ENCODE data around the gene BRAP. TPM values are rescaled to one million over a fixed set of nuclear protein-coding genes. Genes with fewer than 3 reads are reported as not detected.

BRAP gene
- polyA plus RNA-seq, 1 donor (not counting 4 experiments of a cell fraction or from before 2014, with no cell fraction given): 19.5 TPM

- peaks cover 3% of the 10 kb centered on the region for H3K9me1 ChIP-seq (ENCODE audit: control insufficient read depth, extremely low read depth, insufficient read depth, low read length)
- H3K9me3 ChIP-seq (ENCODE audit: control insufficient read depth, low read depth, low read length): no peaks in the 10 kb centered on the region
- peak overlapping the region; percentile 94 for H3K4me2 ChIP-seq (ENCODE audit: control insufficient read depth, extremely low read depth, insufficient read depth, low read depth, low read length)
- FAIRE-seq (no peak), DNase-seq (ENCODE audit: low read depth, low spot score) (no peak)
- peaks cover 42% of the 10 kb centered on the region for H3K79me2 ChIP-seq (ENCODE audit: control insufficient read depth, insufficient read depth, low read length)
- peak overlapping the region; percentile 92 for H3K9ac ChIP-seq (ENCODE audit: control insufficient read depth, extremely low read depth, insufficient read depth, low read length)
- H2AFZ ChIP-seq (ENCODE audit: control insufficient read depth, low read length): peak overlapping the region; percentile 91
- H3K4me1 ChIP-seq (ENCODE audit: control insufficient read depth, extremely low read depth, insufficient read depth, low read length): peaks cover 26% of the 10 kb centered on the region
- no peak for TF ChIP-seq CTCF (optimal IDR thresholded peaks at IDR 0.05 in 1 of 3, IDR thresholded peaks at IDR 0.05 in 1 of 3, conservative IDR thresholded peaks at IDR 0.05 in 1 of 3; ENCODE audit: extremely low read depth in 1 of 3, insufficient read depth in 2 of 3, low read length in 3 of 3)
- TF ChIP-seq EZH2 (IDR thresholded peaks at IDR 0.05; ENCODE audit: low read length): no peak
- H3K4me3 ChIP-seq (ENCODE audit: control insufficient read depth in 2 of 3, extremely low read depth in 1 of 3, insufficient read depth in 2 of 3, low read depth in 1 of 3, low read length in 3 of 3): peak overlapping the region; percentile 79 to 94 (median 87)
- dilution Hi-C loops (cut with MboI; ENCODE audit: extremely low pct_ligation_motif_present, low sequenced_read_pairs): no loop called here
- no peaks in the 10 kb centered on the region for H3K36me3 ChIP-seq (ENCODE audit: control insufficient read depth in 2 of 2, extremely low read depth in 1 of 2, insufficient read depth in 2 of 2, low read length in 2 of 2)
- peaks cover 16% of the 10 kb centered on the region for H4K20me1 ChIP-seq (ENCODE audit: control insufficient read depth, extremely low read depth, insufficient read depth, low read length)
- H3K27me3 ChIP-seq (ENCODE audit: control insufficient read depth, extremely low read depth, insufficient read depth, low read length): no peaks in the 10 kb centered on the region
- H3K27ac ChIP-seq (ENCODE audit: control insufficient read depth, insufficient read depth, low read length): peak overlapping the region; percentile 88
Measured at GRCh38 chr12:111599453-111600204, 86.1 kb downstream of the BRAP start.

- Histone ChIP-seq H3K27me3 (ENCODE audit: control insufficient read depth, extremely low read depth, insufficient read depth, low read length) (no peaks in the 10 kb centered on the region), H3K27ac (ENCODE audit: control insufficient read depth, insufficient read depth, low read length) (peak within 1 kb of the TSS; percentile 88), H3K9ac (ENCODE audit: control insufficient read depth, extremely low read depth, insufficient read depth, low read length) (peak within 1 kb of the TSS; percentile 92), H3K4me2 (ENCODE audit: control insufficient read depth, extremely low read depth, insufficient read depth, low read depth, low read length) (peak within 1 kb of the TSS; percentile 94), H3K9me1 (ENCODE audit: control insufficient read depth, extremely low read depth, insufficient read depth, low read length) (peaks cover 3% of the 10 kb centered on the region), H4K20me1 (ENCODE audit: control insufficient read depth, extremely low read depth, insufficient read depth, low read length) (peaks cover 22% of the 10 kb centered on the region), H2AFZ (ENCODE audit: control insufficient read depth, low read length) (peak within 1 kb of the TSS; percentile 91), H3K79me2 (ENCODE audit: control insufficient read depth, insufficient read depth, low read length) (peaks cover 50% of the 10 kb centered on the region), H3K36me3 (ENCODE audit: control insufficient read depth in 2 of 2, extremely low read depth in 1 of 2, insufficient read depth in 2 of 2, low read length in 2 of 2) (no peaks in the 10 kb centered on the region), H3K4me1 (ENCODE audit: control insufficient read depth, extremely low read depth, insufficient read depth, low read length) (peaks cover 26% of the 10 kb centered on the region), H3K4me3 (ENCODE audit: control insufficient read depth in 2 of 3, extremely low read depth in 1 of 3, insufficient read depth in 2 of 3, low read depth in 1 of 3, low read length in 3 of 3) (peak within 1 kb of the TSS; percentile 79 to 94 (median 87)), H3K9me3 (ENCODE audit: control insufficient read depth, low read depth, low read length) (no peaks in the 10 kb centered on the region)
- dilution Hi-C loops (cut with MboI; ENCODE audit: extremely low pct_ligation_motif_present, low sequenced_read_pairs): no loop called here
- FAIRE-seq (no peak), DNase-seq (ENCODE audit: low read depth, low spot score) (no peak)
- no peak for TF ChIP-seq EZH2 (IDR thresholded peaks at IDR 0.05; ENCODE audit: low read length)
- TF ChIP-seq CTCF (optimal IDR thresholded peaks at IDR 0.05 in 1 of 3, IDR thresholded peaks at IDR 0.05 in 1 of 3, conservative IDR thresholded peaks at IDR 0.05 in 1 of 3; ENCODE audit: extremely low read depth in 1 of 3, insufficient read depth in 2 of 3, low read length in 3 of 3): no peak
Measured at GRCh38 chr12:111598637-111599452, 86.9 kb downstream of the BRAP start, which contains the start of gene ATXN2. Gene ATXN2 (minus strand): TSS chr12:111599315. CDS start chr12:111599034, 281 bp downstream.

Data from keratinocyte (primary cell).